Heart right ventricle (tissue), 16 donors: ENCODE measurements around the gene DFFB. TPM values are rescaled to one million over a fixed set of nuclear protein-coding genes. Genes with fewer than 3 reads are reported as not detected.

Source experiments
- ATAC-seq, 8 donors: fragments of 200-7000 bp; cut with Tn5 transposase; one replicate each; pipeline ENCODE4 v1.9.1; 2020; ENCODE audit warnings: mild to moderate bottlenecking in 8 of 8, moderate library complexity in 8 of 8, moderate number of reproducible peaks in 1 of 8
- DNase-seq, 2 donors: peaks; one replicate each; pipeline ENCODE4 v3.0.0-alpha.2; 2020
- H3K27ac ChIP-seq, 10 donors: fragments of 200-600 bp; sonication (generic) in 2 of 10; one replicate each; pipeline versions ENCODE4 v1.5.0 to v1.8.0; 2020 to 2022; ENCODE audit warnings: mild to moderate bottlenecking in 3 of 10
- H3K27me3 ChIP-seq, 7 donors: fragments of 200-600 bp; one replicate each; pipeline ENCODE4 v1.8.0; 2021 to 2022; ENCODE audit warnings: mild to moderate bottlenecking in 2 of 7
- H3K36me3 ChIP-seq, 9 donors: fragments of 200-600 bp; sonication (generic) in 1 of 9; one replicate each; pipeline versions ENCODE4 v1.5.0 to v1.8.0; 2020 to 2022; ENCODE audit warnings: mild to moderate bottlenecking in 2 of 9
- H3K4me1 ChIP-seq, 9 donors: fragments of 200-600 bp; sonication (generic) in 1 of 9; one replicate each; pipeline versions ENCODE4 v1.5.0 to v1.8.0; 2020 to 2022; ENCODE audit warnings: mild to moderate bottlenecking in 4 of 9
- H3K4me3 ChIP-seq, 10 donors: fragments of 200-600 bp; sonication (generic) in 2 of 10; one replicate each; pipeline versions ENCODE4 v1.5.0 to v1.8.0; 2020 to 2022; ENCODE audit warnings: mild to moderate bottlenecking in 7 of 10, moderate library complexity in 2 of 10
- H3K9me3 ChIP-seq, 11 donors: fragments of 200-600 bp in 10 of 11; sonication (generic) in 2 of 11; one replicate each; pipeline versions ENCODE4 v1.5.0 to v1.8.0; 2013 to 2022; ENCODE audit warnings: mild to moderate bottlenecking in 2 of 11, control low read depth in 1 of 11, moderate library complexity in 1 of 11
- CTCF ChIP-seq, 9 donors: fragments of 200-600 bp; sonication (generic) in 2 of 9; IDR thresholded peaks; one replicate each; pipeline versions ENCODE4 v1.5.0 to v1.8.0; 2021 to 2022; ENCODE audit warnings: antibody characterized with exemption in 9 of 9, mild to moderate bottlenecking in 5 of 9, moderate library complexity in 1 of 9
- WGBS, 2 donors: extraction: QIAGEN DNeasy Blood & Tissue Kit; methylation state at CpG; one replicate each; pipeline ENCODE4 v1.1.7; 2013; ENCODE audit warnings: inconsistent platforms in 1 of 2; 5-methylcytosine and 5-hydroxymethylcytosine counted together
- intact Hi-C, 10 donors: fragments of 100-400 bp; cut with DNase I; formaldehyde crosslinking; loops; one replicate each; pipeline versions ENCODE4 v1.11.1 to v1.14.2; 2022
- polyA plus RNA-seq, 2 donors: library from polyadenylated mRNA; stranded (reverse); fragments of 200-250 nt; gene quantifications; one replicate each; pipeline ENCODE4 v1.2.3, GENCODE V29; 2013
- total RNA-seq, 10 donors: library from RNA; stranded (reverse); fragmentation: NEBNext Ultra II Directional in 3 of 10; extraction: Animal tissue kit (Norgen Biotek cat#: 25700) in 3 of 10; gene quantifications; one replicate each; pipeline versions ENCODE4 v1.2.1 to v1.2.4, GENCODE V29; 2021 to 2023
- donor health status: Arrhythmogenic right ventricular cardiomyopathy.
- donor health status: ischemic (EF 13 %, LVEDD 7.1; RV severe dilation, severe dysfunction).
- donor health status: healthy with polysubstance abuse.
- donor health status: DM: no; HTN: yes; CAD: no.
- donor health status: DM: no; HTN: no; CAD: no.
- donor health status: ischemic (EF 25% LVEDD 6.9; RV normal size, moderate dysfunction).
- donor health status: ischemic (EF 25% LVEDD 5.7; RV mildly dilated, moderate dysfunction).
- donor health status: healthy.
- donor health status: DM: yes; HTN: yes; CAD: no.
- donor health status: Ischemic cardiomyopathy.
- donor health status: ischemic (EF 35%, LVEDD 5.7; RV mildly dilated, moderate dysfunction).
- donor health status: nonischemic (EF 11% LVEDD 7.7; RV severe dilation, severe dysfunction).
- donor health status: DM: yes; HTN: yes; CAD: no.
- donor health status: PGD.
- donor health status: ischemic (EF 29% LVEDD 5.4; RV normal size, mild dysfunction).
- donor health status: nonischemic (EF 23%, LVEDD 6.1; RV moderate dilation, normal function).

DFFB gene
- total and polyA plus RNA-seq, 12 donors: 1.2 to 7.9 (median 2.3) TPM

- H3K4me1 ChIP-seq: no peaks in the 10 kb centered on the region
- intact Hi-C loops: no loop called here
- no peak overlapping the region for H3K4me3 ChIP-seq
Observed at GRCh38 chr1:3929126-3929525, 71.8 kb downstream of the DFFB start.

GRCh38 chr1:3930301-3931006 lies 73.2 kb downstream of the DFFB start:
- Histone ChIP-seq H3K27ac (no peak overlapping the region), H3K9me3 (peaks cover 0 to 9% (median 0%) of the 10 kb centered on the region in 11 donors), H3K27me3 (peaks cover 0 to 49% (median 39%) of the 10 kb centered on the region in 7 donors), H3K36me3 (no peaks in the 10 kb centered on the region), H3K4me3 (no peak overlapping the region), H3K4me1 (no peaks in the 10 kb centered on the region)
- ATAC-seq (no peak), DNase-seq (no peak)
- intact Hi-C loops: no loop called here
- no peak for TF ChIP-seq CTCF (IDR thresholded peaks at IDR 0.05)
- 63 to 77% methylated on average over 10 of the region's 10 CpGs for WGBS, 2 donors

More at GRCh38 chr1:3929126-3929525, 71.8 kb downstream of the DFFB start:
- TF ChIP-seq CTCF (IDR thresholded peaks at IDR 0.05): no peak
- DNase-seq (no peak), ATAC-seq (no peak)
- H3K27ac ChIP-seq: no peak overlapping the region
- 85% methylated on average over 5 of the region's 5 CpGs for WGBS, 2 donors
- peaks cover 0 to 56% (median 45%) of the 10 kb centered on the region in 7 donors for H3K27me3 ChIP-seq
- H3K9me3 ChIP-seq: no peaks in the 10 kb centered on the region
- no peaks in the 10 kb centered on the region for H3K36me3 ChIP-seq

- Histone ChIP-seq H3K4me3 (no peak overlapping the region), H3K27ac (no peak overlapping the region), H3K36me3 (no peaks in the 10 kb centered on the region), H3K4me1 (no peaks in the 10 kb centered on the region), H3K9me3 (peaks cover 0 to 14% (median 0%) of the 10 kb centered on the region in 11 donors), H3K27me3 (peaks cover 0 to 44% (median 36%) of the 10 kb centered on the region in 7 donors)
- intact Hi-C loops: no loop called here
- ATAC-seq (no peak), DNase-seq (no peak)
- WGBS, 2 donors: 65 to 67% methylated on average over 17 of the region's 17 CpGs
- TF ChIP-seq CTCF (IDR thresholded peaks at IDR 0.05): no peak
Observed at GRCh38 chr1:3931007-3931912, 74.0 kb downstream of the DFFB start.

GRCh38 chr1:3932156-3932919 lies 75.1 kb downstream of the DFFB start:
- DNase-seq (no peak), ATAC-seq (no peak)
- Histone ChIP-seq H3K27ac (no peak overlapping the region), H3K36me3 (no peaks in the 10 kb centered on the region), H3K4me1 (no peaks in the 10 kb centered on the region), H3K4me3 (no peak overlapping the region), H3K27me3 (peaks cover 0 to 44% (median 36%) of the 10 kb centered on the region in 7 donors), H3K9me3 (peaks cover 0 to 25% (median 0%) of the 10 kb centered on the region in 11 donors)
- intact Hi-C loops: no loop called here
- WGBS, 2 donors: 71 to 74% methylated on average over 21 of the region's 21 CpGs
- no peak for TF ChIP-seq CTCF (IDR thresholded peaks at IDR 0.05)
